Astrocyte (in vitro differentiated cells and primary cell): ENCODE results near the gene BCR. TPM values are rescaled to one million over a fixed set of nuclear protein-coding genes. Genes with fewer than 3 reads are reported as not detected.

Experiments
- DNase-seq: peaks from one replicate; pipeline ENCODE4 v3.0.0-alpha.2; 2010; ENCODE audit warnings: low read depth
- FAIRE-seq: peaks from 2 replicates; lab custom pipeline; 2011; peaks lifted over from hg19 to GRCh38; lab: Jason Lieb, UNC
- H2AFZ ChIP-seq: 2 replicates; pipeline ENCODE4 v1.6.0; 2012; ENCODE audit warnings: low read depth, low read length, inconsistent platforms
- H3K27ac ChIP-seq: 2 replicates; pipeline ENCODE4 v1.5.1; 2011; ENCODE audit warnings: low read depth, low read length, inconsistent platforms
- H3K27me3 ChIP-seq: 2 replicates; pipeline ENCODE4 v1.6.0; 2011; ENCODE audit warnings: low read length, inconsistent platforms; ENCODE audit not compliant: insufficient read depth
- H3K36me3 ChIP-seq: 2 replicates; pipeline ENCODE4 v1.5.1; 2011; ENCODE audit warnings: low read length, inconsistent platforms; ENCODE audit not compliant: insufficient read depth
- H3K4me1 ChIP-seq: 2 replicates; pipeline ENCODE4 v1.5.1; 2011; ENCODE audit warnings: low read length, inconsistent platforms; ENCODE audit not compliant: insufficient read depth
- H3K4me2 ChIP-seq: 2 replicates; pipeline ENCODE4 v1.6.0; 2012; ENCODE audit warnings: low read length, inconsistent platforms
- H3K4me3 ChIP-seq: 2 replicates; pipeline ENCODE4 v1.5.1; 2011; ENCODE audit warnings: low read depth, mild to moderate bottlenecking, low read length, inconsistent platforms; ENCODE audit not compliant: insufficient read depth
- H3K79me2 ChIP-seq: 2 replicates; pipeline ENCODE4 v1.6.0; 2012; ENCODE audit warnings: mild to moderate bottlenecking, low read length, inconsistent platforms; ENCODE audit not compliant: insufficient read depth
- H3K9ac ChIP-seq: 2 replicates; pipeline ENCODE4 v1.6.0; 2012; ENCODE audit warnings: mild to moderate bottlenecking, low read length, inconsistent platforms
- H3K9me3 ChIP-seq: 2 replicates; pipeline ENCODE4 v1.5.1; 2012; ENCODE audit warnings: low read depth, mild to moderate bottlenecking, low read length, inconsistent platforms; ENCODE audit not compliant: insufficient read depth
- H4K20me1 ChIP-seq: 2 replicates; pipeline ENCODE4 v1.6.0; 2012; ENCODE audit warnings: low read length, inconsistent platforms; ENCODE audit not compliant: insufficient read depth
- H3K27ac Mint-ChIP-seq: one replicate; pipeline ENCODE4 v1.8.0; 2021; ENCODE audit warnings: mild to moderate bottlenecking, mixed read lengths; ENCODE audit not compliant: unreplicated experiment
- H3K27me3 Mint-ChIP-seq: one replicate; pipeline ENCODE4 v1.8.0; 2021; ENCODE audit warnings: low read depth, mixed read lengths; ENCODE audit not compliant: unreplicated experiment
- H3K36me3 Mint-ChIP-seq: one replicate; pipeline ENCODE4 v1.8.0; 2021; ENCODE audit warnings: low read depth, mixed read lengths; ENCODE audit not compliant: unreplicated experiment
- H3K4me1 Mint-ChIP-seq: one replicate; pipeline ENCODE4 v1.8.0; 2021; ENCODE audit warnings: low read depth, mixed read lengths; ENCODE audit not compliant: unreplicated experiment
- H3K4me3 Mint-ChIP-seq: one replicate; pipeline ENCODE4 v1.8.0; 2021; ENCODE audit warnings: mild to moderate bottlenecking, moderate library complexity, mixed read lengths; ENCODE audit not compliant: unreplicated experiment
- H3K9me3 Mint-ChIP-seq: one replicate; pipeline ENCODE4 v1.8.0; 2021; ENCODE audit warnings: mild to moderate bottlenecking, mixed read lengths; ENCODE audit not compliant: unreplicated experiment
- EZH2 ChIP-seq: IDR thresholded peaks from 2 replicates; pipeline ENCODE4 v1.6.1; 2012; ENCODE audit warnings: mild to moderate bottlenecking, low read length, inconsistent platforms; ENCODE audit not compliant: insufficient read depth
- total RNA-seq: library from RNA; stranded (reverse); gene quantifications from 2 replicates; pipeline ENCODE4 v1.2.1, GENCODE V29; 2021
- TF ChIP-seq, protein P1 (sequence below): IDR thresholded peaks from 2 replicates; pipeline ENCODE4 v1.5.1; 2011; ENCODE audit warnings: low read depth, mild to moderate bottlenecking, inconsistent platforms, low read length, moderate library complexity; ENCODE audit not compliant: insufficient read depth

The BCR gene
- total RNA-seq, 1 donor from 2014 or later = 48.9 TPM

DNA sequence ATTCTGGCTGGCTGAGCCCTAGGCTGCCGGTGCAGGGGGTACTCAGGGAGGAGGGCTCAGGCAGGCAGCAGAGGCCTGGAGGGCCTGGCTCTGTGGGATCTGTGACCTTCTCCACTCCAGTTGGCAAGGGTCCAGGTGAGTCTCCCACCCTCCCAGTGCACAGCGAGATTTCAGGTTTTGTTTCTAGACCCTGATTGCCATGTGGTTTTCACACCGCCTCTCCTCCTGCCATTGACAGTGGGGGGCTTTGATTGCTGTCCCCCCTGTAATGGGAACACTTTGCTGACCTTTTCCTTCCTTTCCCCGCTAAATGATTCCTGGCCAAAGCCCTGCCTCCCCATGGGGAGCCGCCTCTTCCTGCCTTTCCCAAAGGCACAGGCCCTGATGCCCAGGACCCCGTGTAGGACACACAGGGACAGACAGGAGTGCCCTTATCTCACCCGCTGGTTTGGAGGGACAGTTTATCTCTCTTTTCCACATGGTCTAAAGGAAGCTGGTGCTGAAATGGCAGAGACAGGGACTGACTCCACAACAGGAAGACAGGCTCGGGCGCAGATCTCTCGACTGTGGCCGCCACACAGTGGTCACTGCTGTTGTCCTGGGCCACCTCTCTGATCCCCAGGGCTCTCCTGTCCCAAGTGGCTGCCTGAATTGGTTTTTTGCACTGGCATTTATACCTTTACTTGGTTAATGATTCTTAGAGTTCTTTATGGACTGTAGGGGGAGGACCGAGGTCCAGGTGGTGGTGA, 43.4 kb downstream of the BCR start:
- Mint-ChIP-seq H3K27me3 (no peaks in the 10 kb centered on the region), H3K36me3 (peaks cover 12% of the 10 kb centered on the region), H3K27ac (no peak overlapping the region), H3K4me1 (peaks cover 36% of the 10 kb centered on the region), H3K4me3 (no peak overlapping the region), H3K9me3 (peaks cover 9% of the 10 kb centered on the region)
- Histone ChIP-seq H3K79me2 (peaks cover 79% of the 10 kb centered on the region), H3K27ac (no peak overlapping the region), H3K4me1 (peaks cover 46% of the 10 kb centered on the region), H3K9ac (no peak overlapping the region), H3K4me2 (no peak overlapping the region), H3K27me3 (no peaks in the 10 kb centered on the region), H3K9me3 (no peaks in the 10 kb centered on the region), H2AFZ (no peak overlapping the region), H4K20me1 (peaks cover 94% of the 10 kb centered on the region), H3K4me3 (no peak overlapping the region), H3K36me3 (no peaks in the 10 kb centered on the region)
- TF ChIP-seq, protein P1, sequence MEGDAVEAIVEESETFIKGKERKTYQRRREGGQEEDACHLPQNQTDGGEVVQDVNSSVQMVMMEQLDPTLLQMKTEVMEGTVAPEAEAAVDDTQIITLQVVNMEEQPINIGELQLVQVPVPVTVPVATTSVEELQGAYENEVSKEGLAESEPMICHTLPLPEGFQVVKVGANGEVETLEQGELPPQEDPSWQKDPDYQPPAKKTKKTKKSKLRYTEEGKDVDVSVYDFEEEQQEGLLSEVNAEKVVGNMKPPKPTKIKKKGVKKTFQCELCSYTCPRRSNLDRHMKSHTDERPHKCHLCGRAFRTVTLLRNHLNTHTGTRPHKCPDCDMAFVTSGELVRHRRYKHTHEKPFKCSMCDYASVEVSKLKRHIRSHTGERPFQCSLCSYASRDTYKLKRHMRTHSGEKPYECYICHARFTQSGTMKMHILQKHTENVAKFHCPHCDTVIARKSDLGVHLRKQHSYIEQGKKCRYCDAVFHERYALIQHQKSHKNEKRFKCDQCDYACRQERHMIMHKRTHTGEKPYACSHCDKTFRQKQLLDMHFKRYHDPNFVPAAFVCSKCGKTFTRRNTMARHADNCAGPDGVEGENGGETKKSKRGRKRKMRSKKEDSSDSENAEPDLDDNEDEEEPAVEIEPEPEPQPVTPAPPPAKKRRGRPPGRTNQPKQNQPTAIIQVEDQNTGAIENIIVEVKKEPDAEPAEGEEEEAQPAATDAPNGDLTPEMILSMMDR = no peak
- TF ChIP-seq EZH2 = no peak
- no peak for DNase-seq
- no peak for FAIRE-seq

DNA sequence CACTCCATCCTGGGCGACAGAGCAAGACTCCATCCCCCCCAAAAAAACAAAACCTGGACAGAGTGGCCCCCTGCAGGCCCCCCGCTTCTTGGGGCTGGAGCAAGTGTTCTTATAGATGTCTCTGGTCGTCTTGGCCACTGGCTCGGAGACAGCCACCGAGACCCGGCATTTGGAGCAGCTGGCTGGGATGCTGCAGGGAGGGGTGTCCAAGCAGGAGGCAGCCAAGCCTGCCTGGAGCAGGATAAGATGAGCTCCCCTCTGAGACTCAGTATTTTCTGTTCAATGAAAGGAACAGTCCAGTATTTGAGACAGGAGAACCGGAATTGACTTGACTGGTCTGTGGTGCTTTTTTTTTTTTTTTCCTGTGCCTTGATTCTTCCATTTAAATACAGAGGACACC, 44.5 kb downstream of the BCR start:
- Histone ChIP-seq H3K27me3 (no peaks in the 10 kb centered on the region), H3K4me2 (no peak overlapping the region), H3K36me3 (no peaks in the 10 kb centered on the region), H3K4me3 (no peak overlapping the region), H4K20me1 (peaks cover 92% of the 10 kb centered on the region), H3K79me2 (peaks cover 78% of the 10 kb centered on the region), H3K9ac (no peak overlapping the region), H3K9me3 (no peaks in the 10 kb centered on the region), H3K4me1 (peaks cover 35% of the 10 kb centered on the region), H3K27ac (no peak overlapping the region), H2AFZ (no peak overlapping the region)
- TF ChIP-seq, protein P1 = no peak
- TF ChIP-seq EZH2 = no peak
- no peaks in the 10 kb centered on the region for H3K27me3 Mint-ChIP-seq
- H3K9me3 Mint-ChIP-seq = peaks cover 12% of the 10 kb centered on the region
- DNase-seq (no peak), FAIRE-seq (no peak)
- peaks cover 15% of the 10 kb centered on the region for H3K36me3 Mint-ChIP-seq
- H3K27ac Mint-ChIP-seq = peak overlapping the region; percentile 77
- no peak overlapping the region for H3K4me3 Mint-ChIP-seq
- peaks cover 25% of the 10 kb centered on the region for H3K4me1 Mint-ChIP-seq

GRCh38 chr22:23225337-23225723, 45.0 kb downstream of the BCR start:
- Mint-ChIP-seq H3K27ac (no peak overlapping the region), H3K27me3 (no peaks in the 10 kb centered on the region), H3K4me3 (no peak overlapping the region), H3K4me1 (peaks cover 21% of the 10 kb centered on the region), H3K9me3 (peaks cover 14% of the 10 kb centered on the region), H3K36me3 (peaks cover 20% of the 10 kb centered on the region)
- H3K36me3 ChIP-seq = no peaks in the 10 kb centered on the region
- no peaks in the 10 kb centered on the region for H3K9me3 ChIP-seq
- peak overlapping the region; percentile 36 for H3K27ac ChIP-seq
- peak overlapping the region; percentile 67 for H3K4me2 ChIP-seq
- no peak for DNase-seq
- peaks cover 78% of the 10 kb centered on the region for H3K79me2 ChIP-seq
- no peaks in the 10 kb centered on the region for H3K27me3 ChIP-seq
- H3K4me1 ChIP-seq = peaks cover 30% of the 10 kb centered on the region
- FAIRE-seq = no peak
- peak overlapping the region; percentile 46 for H3K9ac ChIP-seq
- peaks cover 92% of the 10 kb centered on the region for H4K20me1 ChIP-seq
- H3K4me3 ChIP-seq = no peak overlapping the region
- TF ChIP-seq, protein P1 = no peak
- TF ChIP-seq EZH2 = no peak
- H2AFZ ChIP-seq = no peak overlapping the region
